HG03159 (cell line): ENCODE data around the gene FREM1.

ENCODE experiments used
- ATAC-seq: cut with Tn5 transposase; IDR thresholded peaks from one replicate; pipeline ENCODE4 v1.9.1; 2021; ENCODE audit warnings: mild to moderate bottlenecking, moderate library complexity; ENCODE audit not compliant: unreplicated experiment

FREM1 gene

DNA sequence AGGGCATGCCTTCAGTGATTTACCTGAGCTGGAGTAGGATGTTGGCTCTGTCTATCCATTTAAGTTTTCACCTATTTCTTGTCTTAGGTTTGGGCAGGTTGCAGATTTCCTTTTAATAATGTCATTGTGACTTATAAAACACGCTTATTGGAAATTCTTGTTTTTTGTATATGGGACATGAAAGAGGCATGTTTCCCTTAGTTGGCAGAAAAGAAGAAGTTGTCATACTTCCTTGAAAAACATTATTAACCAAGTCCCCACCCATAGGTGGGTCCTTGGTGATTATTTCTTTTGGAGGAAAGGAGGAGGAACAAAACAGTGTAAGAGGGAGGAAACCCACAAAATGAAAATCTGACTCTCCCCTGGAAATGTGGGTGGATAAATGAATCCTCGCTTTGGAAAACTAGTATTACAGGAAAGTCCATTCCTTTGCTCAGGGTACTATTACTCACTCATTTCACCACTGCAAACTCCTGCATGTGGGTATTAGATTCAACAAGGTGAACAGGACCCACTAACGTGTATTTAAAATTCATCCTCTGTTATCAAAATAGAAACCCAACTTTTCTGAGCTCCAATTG lies 197.0 kb downstream of the FREM1 start:
- ATAC-seq: no peak

DNA sequence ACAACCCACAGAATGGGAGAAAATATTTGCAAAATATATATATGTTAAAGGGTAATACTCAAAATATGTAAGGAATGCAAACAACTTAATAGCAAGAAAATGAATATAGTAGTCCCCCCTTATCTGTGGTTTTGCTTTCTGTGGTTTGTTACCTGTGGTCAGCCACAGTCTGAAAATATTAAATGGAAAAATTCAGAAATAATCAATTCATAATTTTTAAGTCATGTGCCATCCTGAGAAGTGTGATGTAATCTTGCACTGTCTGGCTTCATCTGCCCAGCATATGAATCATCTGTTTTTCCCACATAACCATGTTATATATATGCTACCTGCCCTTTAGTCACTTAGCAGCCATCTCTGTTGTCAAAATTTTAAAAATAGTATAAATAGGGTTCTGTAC lies 199.4 kb downstream of the FREM1 start:
- ATAC-seq: no peak

DNA sequence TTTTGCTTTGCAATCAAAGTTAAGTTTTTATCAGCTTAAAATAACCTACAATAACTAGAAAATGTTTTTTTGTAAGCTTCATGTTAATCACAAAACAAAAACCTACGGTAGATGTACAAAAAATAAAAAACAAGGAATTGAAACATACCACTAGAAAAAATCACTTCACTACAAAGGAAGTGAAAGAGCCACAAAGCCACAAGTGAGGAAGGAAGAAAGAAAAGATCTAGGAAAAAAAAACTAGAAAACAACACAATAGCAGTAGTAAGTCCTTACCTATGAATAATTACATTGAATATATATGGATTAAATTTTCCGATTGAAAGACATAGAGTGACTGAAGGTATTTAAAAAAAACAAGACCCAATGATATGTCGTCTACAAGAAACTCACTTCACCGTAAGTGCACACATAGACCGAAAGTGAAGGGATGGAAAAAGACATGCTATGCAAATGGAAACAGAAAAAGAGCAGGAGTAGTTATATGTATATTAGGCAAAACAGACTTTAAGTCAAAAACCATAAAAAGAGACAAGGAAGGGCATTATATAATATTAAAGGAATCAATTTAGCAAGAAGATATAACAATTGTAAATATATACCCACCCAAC lies 203.6 kb downstream of the FREM1 start:
- ATAC-seq: peak; percentile 82

DNA sequence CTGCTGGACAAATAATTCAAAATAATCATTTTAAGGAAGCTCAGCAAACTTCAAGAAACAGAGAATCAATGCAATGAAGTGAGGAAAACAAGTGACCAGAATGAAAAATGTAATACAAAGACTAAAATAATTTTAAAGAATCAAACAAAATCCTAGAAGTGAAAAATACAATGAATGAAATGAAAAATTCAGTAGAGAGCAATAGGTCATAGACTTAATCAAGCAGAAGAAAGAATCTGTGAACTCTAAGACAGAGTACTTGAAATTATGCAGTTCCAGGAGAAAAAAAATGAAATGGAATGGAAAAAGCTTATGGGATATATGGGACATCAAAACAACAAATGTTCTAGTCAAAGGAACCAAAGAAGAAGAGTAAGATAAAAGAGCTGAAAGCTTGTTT lies 205.1 kb downstream of the FREM1 start:
- ATAC-seq: no peak

DNA sequence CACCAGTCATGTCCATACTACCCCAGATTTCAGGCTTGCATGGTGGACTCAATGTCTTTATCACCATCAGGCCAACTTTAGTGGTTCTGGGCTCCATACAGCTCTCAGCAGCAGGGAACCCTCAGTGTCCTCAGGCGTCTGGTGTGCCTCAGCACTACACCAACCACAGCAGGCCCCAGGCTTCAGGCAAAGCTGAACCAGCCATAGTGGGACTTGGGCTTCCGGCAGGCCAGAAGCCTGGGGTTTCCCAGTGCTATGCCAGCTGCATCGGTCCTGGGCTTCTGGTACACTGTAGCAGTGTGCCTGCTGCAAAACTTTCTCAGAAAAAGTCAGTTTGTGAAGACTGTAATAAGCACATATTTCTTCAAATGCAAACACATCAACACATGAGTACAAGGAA lies 205.9 kb downstream of the FREM1 start:
- no peak for ATAC-seq

DNA sequence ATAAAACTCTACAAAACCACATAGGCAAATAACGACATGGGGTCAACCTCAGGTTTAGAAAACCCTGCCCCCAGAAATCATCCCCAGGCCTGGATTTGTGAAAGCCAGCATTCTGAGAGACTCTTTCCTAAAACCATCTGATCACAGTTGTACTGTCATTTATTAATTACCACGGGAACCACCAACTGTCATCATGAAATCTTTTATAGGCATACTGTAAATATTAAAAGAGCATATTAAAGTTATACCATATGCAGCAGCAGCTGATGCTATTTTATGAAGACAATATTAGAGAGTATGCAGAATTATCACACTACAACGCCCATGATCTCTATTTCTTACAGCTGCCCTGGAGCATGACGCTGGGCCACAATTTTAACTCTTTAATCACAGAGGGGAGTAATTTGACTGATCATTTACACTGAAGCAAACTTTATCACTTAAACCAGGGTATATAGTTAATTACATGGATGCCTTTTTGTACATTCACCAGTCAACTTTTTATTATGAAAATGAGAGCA lies 208.0 kb downstream of the FREM1 start:
- no peak for ATAC-seq

DNA sequence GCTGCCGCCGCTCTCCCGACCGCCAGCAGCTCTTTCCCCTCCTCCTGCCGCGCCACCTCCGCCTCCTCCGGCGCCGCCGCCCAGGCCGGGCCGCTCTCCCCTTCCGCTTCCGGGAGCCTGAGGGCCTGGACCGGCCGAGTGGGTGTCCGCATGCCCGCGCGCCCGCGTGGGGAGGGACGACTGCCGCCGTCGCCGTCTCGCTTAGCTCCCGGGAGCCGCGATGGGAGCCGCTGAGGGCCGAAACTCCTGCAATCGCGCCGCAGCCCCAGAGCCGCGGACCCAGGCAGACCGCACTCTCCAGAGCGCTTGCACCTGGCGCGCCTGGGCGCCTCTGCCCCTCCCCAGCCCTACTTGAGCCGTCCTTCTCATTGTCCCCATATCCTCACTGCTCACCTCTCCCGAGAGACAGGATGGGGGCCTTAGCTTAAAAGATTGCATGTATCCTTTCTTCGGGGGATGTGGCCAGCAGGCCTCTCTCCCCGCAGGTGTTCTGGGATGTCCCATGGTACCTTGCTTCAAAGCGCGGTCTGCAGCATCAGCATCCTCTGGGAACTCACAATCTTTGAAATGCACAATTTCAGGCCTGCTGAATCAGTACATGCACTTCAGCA lies 216.9 kb downstream of the FREM1 start, which contains the start of gene ZDHHC21:
Gene ZDHHC21, minus strand, starts transcription at position 182 of the 611 bp plus-strand sequence. CDS start 19,092 bp downstream, outside the sequence.
- peak; percentile 78 for ATAC-seq

DNA sequence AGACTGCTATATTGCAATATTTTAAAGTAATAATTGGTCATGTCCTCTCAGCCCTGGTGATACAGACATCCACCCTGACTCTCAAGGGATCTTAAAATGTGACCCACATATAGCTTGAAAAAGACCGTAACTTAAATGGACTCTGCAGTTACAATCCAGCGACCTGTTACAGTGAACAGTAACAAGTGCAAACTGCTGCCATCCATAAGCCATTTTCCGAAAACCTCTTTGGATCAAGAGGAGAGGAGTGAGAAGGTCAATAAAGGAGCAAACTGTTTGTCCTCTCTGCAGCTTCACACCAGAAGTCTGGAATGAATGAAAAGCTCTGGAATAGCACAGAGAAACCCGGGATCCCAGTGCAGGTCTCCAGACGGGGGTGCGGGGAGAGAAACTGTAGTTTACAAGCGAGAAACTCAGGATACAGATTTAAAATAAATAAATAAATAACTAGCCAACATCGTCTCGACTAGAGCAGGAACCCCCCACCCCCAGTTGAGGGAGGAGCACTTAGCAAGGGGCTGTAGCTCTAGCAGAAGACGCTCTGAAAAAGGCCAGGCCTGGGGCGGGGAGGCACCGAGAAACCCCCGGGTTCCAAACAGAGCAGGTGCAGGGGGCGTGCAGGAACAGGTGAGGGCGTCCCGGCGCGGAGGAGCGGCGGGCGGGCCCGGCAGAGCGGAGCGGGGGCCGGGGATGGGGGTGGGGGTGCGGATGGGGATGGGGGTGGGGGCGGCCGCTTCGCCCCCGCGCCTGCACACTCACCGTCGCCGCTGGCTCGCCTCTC lies 217.6 kb downstream of the FREM1 start:
- peak; percentile 41 for ATAC-seq

DNA sequence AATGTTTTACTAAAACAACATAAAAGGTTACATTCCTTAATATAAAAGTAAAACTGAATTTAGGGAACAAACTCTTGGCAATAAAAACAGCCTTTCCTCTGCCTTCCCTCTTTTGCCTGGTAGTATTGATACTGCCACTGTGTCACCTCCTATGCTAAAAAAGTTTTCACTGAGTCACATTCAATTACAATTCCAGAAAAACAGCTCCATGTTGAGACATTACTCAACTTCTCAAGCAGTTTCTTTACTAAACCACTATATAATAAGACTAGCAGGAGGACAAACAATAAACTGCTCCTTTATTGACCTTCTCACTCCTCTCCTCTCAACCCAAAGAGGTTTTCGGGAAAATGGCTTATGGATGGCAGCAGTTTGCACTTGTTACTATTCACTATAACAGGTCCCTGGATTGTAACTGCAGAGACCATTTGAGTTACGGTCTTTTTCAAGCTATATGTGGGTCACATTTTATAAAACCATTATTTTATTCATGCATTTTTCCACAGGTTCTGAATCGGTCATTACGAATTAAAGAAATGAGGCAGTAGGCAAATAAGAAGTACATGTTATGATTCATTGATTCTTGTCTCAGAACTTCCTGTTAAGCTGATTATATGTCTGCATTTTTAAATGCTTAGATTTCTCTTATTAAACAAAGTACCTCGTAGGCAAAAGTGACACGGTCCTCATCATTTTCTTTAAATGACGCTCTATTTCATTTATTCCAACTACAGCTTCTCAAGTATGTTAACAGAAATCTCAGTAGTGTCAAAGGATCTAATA lies 219.1 kb downstream of the FREM1 start:
- no peak for ATAC-seq

DNA sequence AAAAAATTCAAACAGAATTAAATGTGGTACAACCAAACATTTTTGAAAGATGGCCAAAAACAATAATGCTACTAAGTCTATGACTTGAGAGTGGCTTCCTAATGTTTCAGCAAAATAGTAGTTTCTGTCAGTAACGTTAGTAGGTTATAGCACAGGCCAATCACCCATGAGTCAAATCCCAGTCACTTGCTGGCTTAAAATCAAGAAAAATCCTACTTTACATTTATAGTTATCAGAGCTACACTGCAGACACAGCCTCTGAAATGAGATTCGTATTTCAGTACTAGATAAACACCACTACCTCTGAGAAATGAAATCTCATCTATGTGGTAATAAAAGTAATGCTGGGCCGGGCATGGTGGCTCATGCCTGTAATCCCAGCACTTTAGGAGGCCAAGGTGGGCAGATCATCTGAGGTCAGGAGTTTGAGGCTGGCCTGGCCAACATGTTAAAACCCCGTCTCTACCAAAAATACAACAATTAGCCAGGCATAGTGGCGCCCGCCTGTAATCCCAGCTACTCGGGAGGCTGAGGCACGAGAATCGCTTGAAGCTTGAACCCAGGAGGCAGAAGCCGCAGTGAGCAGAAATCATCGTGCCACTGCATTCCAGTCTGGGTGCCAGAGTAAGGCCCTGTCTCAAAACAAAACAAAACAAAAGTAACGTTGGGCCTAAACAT lies 223.0 kb downstream of the FREM1 start:
- no peak for ATAC-seq

DNA sequence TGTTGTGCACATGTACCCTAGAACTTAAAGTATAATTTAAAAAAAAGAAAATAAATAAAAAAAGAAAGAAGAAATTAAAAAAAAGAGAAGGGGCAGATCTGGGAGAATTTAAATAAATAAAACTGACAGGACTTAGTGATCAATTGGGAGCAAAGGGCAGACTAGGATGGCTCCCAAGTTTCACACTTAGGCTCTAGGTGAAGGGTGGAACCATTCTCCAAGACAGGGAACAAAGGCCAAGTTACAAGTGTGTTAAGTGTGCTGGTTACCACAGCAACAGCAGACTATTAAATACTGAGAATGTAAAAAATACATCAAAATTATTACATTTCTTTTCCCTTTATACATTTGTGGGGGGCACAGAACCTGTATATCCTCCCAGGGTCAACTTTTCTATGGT lies 224.1 kb downstream of the FREM1 start:
- no peak for ATAC-seq
